Gastroesophageal sphincter (tissue), 3 donors: Measurements from ENCODE around the gene NCAPD3.
A peak's percentile ranks its signal among the peaks of the same experiment; 100 is the strongest.

ENCODE experiments used
- CTCF ChIP-seq, 4 experiments: fragments of 200-600 bp in 2 of 4; fragments of 450-650 bp in 2 of 4; sonication (generic) in 1 of 4; IDR thresholded peaks; one replicate each; pipeline ENCODE4 v1.5.1; 2017 to 2019; ENCODE audit warnings: antibody characterized with exemption in 4 of 4, mild to moderate bottlenecking in 2 of 4, moderate library complexity in 2 of 4
- POLR2A ChIP-seq, 2 donors: fragments of 450-650 bp; IDR thresholded peaks; one replicate each; pipeline ENCODE4 v1.6.1; 2017; ENCODE audit warnings: antibody characterized with exemption in 2 of 2, mild to moderate bottlenecking in 2 of 2, moderate library complexity in 1 of 2
- POLR2AphosphoS5 ChIP-seq: sonication (generic); formaldehyde crosslinking; IDR thresholded peaks from one replicate; pipeline ENCODE4 v1.6.1; 2017; ENCODE audit warnings: antibody characterized with exemption

DNA sequence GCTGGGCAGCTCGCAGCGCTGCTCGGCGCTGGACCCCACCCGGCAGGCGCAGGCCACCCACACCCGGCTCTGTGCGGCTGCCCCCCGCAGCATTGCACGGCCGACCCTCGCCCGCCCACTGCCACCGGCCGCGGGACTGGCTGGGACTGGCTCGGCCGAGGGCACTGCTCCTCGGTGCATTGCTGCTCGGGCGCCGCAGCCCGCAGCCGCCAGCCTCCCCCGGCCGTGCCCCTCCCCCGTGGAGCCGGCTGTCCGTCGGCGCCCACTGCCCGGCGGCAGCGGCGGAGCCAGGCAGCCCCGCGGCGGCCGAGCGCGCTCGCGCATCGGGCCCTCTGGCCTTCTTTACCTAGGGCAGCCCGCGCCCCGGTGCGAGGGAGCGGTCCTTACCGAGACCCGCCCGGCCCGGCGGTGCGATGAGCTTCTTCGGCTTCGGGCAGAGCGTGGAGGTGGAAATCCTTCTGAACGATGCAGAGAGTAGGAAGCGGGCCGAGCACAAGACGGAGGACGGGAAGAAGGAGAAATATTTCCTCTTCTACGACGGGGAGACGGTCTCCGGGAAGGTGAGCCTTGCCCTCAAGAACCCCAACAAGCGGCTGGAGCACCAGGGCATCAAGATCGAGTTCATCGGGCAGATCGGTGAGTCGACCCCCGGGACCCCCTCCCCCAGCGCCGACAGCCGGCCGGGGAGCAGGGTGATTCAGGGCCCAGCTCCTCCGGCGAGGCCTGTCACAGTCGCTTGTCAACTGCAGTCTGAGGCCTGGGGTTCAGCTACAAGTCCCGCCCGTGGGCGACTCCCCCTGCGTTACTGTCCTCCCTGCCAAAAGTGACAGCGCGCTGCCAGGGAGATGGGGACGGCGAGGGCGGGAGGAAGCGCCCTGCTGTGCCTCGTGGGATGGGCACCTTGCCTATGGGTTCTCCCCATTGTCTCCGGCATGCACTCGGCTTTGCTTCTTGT lies 1.2 kb upstream of the NCAPD3 start:
- TF ChIP-seq POLR2AphosphoS5 = no peak
- TF ChIP-seq POLR2A (IDR thresholded peaks at IDR 0.05) = peak; percentile 13 to 56
- TF ChIP-seq CTCF (IDR thresholded peaks at IDR 0.05) = peak in 1 of 4 experiments; percentile 1
